DLD1 (cell line): ENCODE results near the gene ZNF324.
"Not testable (repeated sequence)": the region's sequence is repeated elsewhere in the genome, so short reads cannot be mapped to it uniquely, and the experiment has no call there.

Source experiments
- in situ Hi-C: cut with HindIII; loops from 2 replicates; pipeline ENCODE4 v1.10.0; 2017; ENCODE audit warnings: low sequenced_read_pairs

Gene ZNF324

GRCh38 chr19:58470837-58471543 is 4.1 kb downstream of the ZNF324 start:
- in situ Hi-C loops = not testable (repeated sequence)

DNA sequence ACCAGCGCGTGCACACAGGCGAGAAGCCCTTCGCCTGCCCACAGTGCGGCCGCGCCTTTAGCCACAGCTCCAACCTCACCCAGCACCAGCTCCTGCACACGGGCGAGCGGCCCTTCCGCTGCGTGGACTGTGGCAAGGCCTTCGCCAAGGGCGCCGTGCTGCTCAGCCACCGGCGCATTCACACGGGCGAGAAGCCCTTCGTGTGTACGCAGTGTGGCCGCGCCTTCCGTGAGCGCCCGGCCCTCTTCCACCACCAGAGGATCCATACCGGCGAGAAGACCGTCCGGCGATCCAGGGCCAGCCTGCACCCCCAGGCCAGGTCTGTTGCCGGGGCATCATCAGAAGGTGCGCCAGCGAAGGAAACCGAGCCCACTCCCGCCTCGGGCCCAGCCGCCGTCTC is 4.9 kb downstream of the ZNF324 start:
- in situ Hi-C loops = no loop called here

- in situ Hi-C loops = no loop called here
Measured at GRCh38 chr19:58473775-58474174, 6.9 kb downstream of the ZNF324 start.

GRCh38 chr19:58474291-58474996 is 7.6 kb downstream of the ZNF324 start:
- in situ Hi-C loops = no loop called here

DNA sequence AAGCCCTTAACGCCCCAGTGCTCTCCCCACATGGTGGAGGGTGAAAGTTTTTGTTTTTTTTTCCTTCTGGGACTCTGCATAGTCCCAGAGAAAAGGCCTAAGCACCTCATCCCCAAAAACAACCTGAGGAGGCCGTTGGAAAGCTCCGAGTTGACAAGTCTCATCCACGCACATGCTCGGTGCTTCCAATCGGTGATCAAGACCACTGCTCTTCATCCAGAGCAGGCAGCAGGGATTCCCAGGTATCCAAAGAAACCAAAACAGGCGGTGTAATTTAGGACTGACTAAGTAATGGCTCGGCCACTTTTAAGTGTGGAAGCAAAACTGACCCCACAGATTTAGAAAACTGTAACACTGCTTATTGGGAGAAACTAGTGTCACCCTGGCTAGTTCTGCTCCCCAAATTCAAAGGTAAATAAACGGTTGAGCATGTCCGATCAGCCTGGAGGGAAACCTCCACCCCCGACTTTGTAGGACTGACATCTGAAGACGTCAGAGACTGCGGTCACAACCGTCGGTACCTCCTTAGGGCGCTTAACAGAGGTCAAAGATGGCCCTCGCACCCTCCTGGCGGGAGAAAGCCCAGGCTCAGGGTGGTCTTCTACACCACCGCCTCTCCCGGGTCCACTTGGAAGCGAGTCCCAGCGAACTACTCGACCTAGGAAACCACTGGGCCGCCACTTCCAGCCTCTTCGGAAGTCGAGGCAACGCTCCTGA is 8.3 kb downstream of the ZNF324 start:
- in situ Hi-C loops = no loop called here

DNA sequence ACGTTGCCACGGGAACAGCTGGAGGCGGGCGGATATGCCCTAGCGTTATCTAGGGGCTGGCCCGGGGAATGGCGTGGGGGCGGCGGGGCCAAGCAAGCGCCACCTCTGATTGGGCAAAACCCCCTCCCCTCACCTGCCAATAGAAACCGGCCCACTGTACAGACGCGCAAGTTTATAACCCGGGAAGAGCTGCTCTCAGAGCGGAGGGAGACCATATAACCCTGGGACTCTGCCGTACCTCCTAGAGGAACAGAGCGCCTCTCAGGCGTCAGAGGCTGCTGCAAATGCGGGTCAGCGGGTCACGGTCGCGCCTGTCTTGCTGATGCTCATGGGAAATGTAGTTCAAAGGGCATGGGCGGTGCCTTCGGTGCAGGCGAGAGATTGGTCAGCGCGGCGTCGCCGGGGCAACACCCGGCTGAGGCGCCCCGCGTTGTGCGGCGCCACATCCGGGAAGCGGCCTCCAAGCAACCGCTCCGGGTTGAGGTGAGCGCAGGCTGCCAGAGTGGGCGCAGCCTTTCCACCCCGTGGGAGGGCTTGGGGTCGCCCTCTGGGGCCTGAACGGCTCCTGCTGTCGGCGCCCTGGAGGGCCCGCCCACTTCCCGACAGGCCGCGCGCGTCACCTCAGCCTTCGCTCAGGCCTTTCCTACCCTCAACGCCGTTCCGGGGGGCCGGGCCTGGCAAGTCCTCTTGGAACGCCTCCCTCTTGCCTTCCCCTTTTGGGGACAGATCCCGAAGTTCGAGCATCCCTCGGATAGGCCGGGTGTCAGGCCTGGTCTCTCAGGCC is 9.0 kb downstream of the ZNF324 start, which contains the start of gene ZNF446:
Gene ZNF446, plus strand, starts transcription at position 639 of the 784 bp plus-strand sequence. CDS start 867 bp downstream, outside the sequence.
- in situ Hi-C loops = no loop called here

DNA sequence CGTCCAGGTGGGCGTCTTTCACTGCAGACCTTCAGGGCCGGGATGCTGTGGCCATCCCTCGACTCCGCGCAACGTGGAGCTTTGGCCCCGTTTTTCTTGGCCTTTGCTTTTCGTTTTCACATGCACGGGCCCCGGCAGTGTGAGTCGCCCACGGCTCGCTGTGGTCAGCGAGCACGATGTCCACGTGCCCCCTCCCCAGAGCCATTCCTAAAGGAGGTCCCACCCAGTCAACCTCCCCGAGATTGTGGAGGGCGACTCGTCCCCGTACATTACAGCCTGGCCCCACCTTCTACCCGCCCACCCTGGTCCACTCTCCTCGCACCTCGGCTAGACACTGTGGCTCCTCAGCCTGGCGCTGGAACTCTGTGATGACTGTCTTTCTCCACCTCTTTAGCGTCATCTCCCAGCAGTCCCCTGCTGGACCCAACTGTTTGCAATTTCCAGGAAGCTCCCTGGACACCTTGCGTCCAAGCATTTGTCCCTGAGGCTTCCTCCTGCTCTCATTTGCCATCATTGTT is 9.7 kb downstream of the ZNF324 start:
- in situ Hi-C loops = no loop called here

- in situ Hi-C loops = no loop called here
Measured at GRCh38 chr19:58477130-58477529, 10.2 kb downstream of the ZNF324 start.

GRCh38 chr19:58477871-58478270 is 11.0 kb downstream of the ZNF324 start:
- in situ Hi-C loops = no loop called here

DNA sequence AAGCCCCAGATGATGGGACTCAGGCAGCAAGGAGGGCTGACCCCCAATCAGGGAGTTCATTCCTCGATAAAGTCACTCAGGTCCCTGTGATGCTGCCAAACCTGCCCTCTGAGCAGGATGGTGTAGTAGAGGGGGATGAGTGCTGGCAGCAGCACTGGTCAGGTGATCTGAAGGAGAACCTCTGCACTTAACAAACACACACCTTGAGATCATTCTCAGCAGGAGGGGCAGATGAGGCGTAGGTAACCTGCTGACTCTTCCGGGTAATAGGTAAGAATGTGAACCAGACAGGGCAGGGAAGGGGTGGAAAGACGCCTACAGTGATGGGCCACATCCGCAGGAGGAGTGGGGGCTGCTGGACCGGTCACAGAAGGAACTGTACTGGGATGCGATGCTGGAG is 12.4 kb downstream of the ZNF324 start:
- in situ Hi-C loops = no loop called here

- in situ Hi-C loops = no loop called here
Measured at GRCh38 chr19:58479736-58480480, 13.0 kb downstream of the ZNF324 start.

DNA sequence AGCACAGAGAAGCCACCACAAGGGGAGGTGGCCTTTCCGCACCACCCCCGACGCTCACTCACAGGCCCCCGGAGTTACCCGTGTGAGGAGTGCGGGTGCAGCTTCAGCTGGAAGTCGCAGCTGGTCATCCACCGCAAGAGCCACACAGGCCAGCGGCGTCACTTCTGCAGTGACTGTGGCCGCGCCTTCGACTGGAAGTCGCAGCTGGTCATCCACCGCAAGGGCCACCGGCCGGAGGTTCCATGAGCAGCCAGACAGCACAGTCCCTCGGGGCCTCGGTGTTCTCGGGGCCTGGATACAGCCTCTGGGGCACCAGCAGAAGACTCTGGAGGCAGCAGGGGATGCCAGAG is 13.6 kb downstream of the ZNF324 start:
- in situ Hi-C loops = no loop called here

DNA sequence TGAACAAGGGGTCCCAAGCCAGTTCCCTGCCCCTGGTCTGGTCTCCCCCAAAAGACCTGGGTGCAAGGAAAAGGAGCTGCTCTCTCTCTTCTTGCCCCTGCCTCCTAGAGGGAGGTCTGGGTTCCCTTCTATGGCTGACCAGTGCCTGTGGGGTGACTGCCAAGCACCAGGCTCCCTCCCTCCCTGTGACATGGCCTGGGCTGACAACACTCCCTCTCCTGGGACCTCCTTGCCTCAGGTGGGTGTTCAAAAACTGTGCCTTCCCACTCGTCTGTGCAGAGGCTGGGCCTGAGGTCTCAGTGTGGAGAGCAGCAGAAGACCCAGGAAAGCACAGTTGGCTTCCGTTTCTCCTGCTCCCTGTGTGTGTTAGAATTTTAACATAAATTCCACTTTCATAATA is 14.0 kb downstream of the ZNF324 start:
- in situ Hi-C loops = no loop called here

GRCh38 chr19:58482372-58482771 is 15.5 kb downstream of the ZNF324 start:
- in situ Hi-C loops = no loop called here

GRCh38 chr19:58483776-58484175 is 16.9 kb downstream of the ZNF324 start:
- in situ Hi-C loops = no loop called here

- in situ Hi-C loops = not testable (repeated sequence)
Measured at GRCh38 chr19:58484349-58484748, 17.5 kb downstream of the ZNF324 start.

DNA sequence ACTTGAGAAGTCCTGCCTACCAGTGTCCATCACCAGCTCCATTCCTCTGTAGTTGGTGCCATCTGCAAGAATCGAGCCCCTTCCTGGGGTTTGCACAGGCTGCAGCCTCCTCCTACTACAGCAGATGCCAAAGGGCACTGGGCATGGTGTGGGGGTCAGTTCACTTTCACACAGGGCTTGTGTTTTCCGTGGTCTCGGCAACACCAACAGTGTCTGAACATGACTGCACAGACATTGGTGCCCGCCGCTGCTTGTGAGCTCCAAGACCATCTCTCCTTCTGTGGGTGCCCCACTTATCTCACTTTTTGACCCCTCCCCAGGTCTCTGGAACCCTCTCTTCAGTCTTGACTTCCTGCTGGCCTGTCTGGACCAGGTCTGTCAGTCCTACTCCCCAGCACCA is 24.5 kb downstream of the ZNF324 start:
- in situ Hi-C loops = no loop called here

DNA sequence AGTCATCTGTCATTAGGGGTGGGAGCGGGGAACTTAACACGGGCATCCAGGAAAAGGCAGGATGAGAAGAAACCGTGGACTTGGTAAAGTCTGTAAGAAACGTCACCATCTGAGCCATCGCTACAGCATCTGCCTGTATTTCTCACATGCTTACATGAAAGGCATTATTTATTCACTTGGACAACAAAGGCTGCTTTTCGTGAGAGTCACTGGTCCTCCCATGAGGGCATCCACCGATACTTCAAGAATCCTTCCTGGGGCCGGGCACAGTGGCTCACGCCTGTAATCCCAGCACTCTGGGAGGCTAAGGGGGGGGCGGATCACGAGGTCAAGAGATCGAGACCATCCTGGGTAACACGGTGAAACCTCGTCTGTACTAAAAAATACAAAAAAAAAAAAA is 25.4 kb downstream of the ZNF324 start:
- in situ Hi-C loops = no loop called here

- in situ Hi-C loops = no loop called here
Measured at GRCh38 chr19:58497634-58498170, 30.8 kb downstream of the ZNF324 start.
